NCI-H82 (cell line): ENCODE data around the gene UBE2B.
"Not testable (repeated sequence)": the region's sequence is repeated elsewhere in the genome, so short reads cannot be mapped to it uniquely, and the experiment has no call there.

Experiments used
- DNase-seq: peaks from one replicate; lab custom pipeline; 2025; lab: John Stamatoyannopoulos, UW

Gene UBE2B

GRCh38 chr5:134398609-134399155 lies 27.3 kb downstream of the UBE2B start:
- no peak for DNase-seq

GRCh38 chr5:134403951-134404350 lies 32.6 kb downstream of the UBE2B start:
- no peak for DNase-seq

- DNase-seq: no peak
Measured at GRCh38 chr5:134406390-134406789, 35.0 kb downstream of the UBE2B start.

GRCh38 chr5:134409321-134409720 lies 38.0 kb downstream of the UBE2B start:
- no peak for DNase-seq

- DNase-seq: peak; percentile 11
Measured at GRCh38 chr5:134410822-134411221, 39.5 kb downstream of the UBE2B start.

GRCh38 chr5:134411228-134411545 lies 39.8 kb downstream of the UBE2B start:
- no peak for DNase-seq

GRCh38 chr5:134411546-134412266 lies 40.3 kb downstream of the UBE2B start, which contains the start of gene CDKN2AIPNL:
TSS of gene CDKN2AIPNL (minus strand) at chr5:134411881. CDS start at chr5:134411854, 27 bp downstream.
- DNase-seq: peak; percentile 89

- DNase-seq: no peak
Measured at GRCh38 chr5:134413046-134413445, 41.7 kb downstream of the UBE2B start.

- DNase-seq: no peak
Measured at GRCh38 chr5:134417707-134418106, 46.3 kb downstream of the UBE2B start.

GRCh38 chr5:134418958-134419357 lies 47.6 kb downstream of the UBE2B start:
- no peak for DNase-seq

GRCh38 chr5:134420343-134420742 lies 49.0 kb downstream of the UBE2B start:
- no peak for DNase-seq

GRCh38 chr5:134421038-134421437 lies 49.7 kb downstream of the UBE2B start:
- DNase-seq: not testable (repeated sequence)

- DNase-seq: no peak
Measured at GRCh38 chr5:134422791-134423365, 51.5 kb downstream of the UBE2B start.

GRCh38 chr5:134423376-134423775 lies 52.0 kb downstream of the UBE2B start:
- no peak for DNase-seq

GRCh38 chr5:134426361-134426760 lies 55.0 kb downstream of the UBE2B start:
- peak; percentile 56 for DNase-seq

GRCh38 chr5:134427540-134428041 lies 56.2 kb downstream of the UBE2B start:
- DNase-seq: no peak

GRCh38 chr5:134430001-134430569 lies 58.7 kb downstream of the UBE2B start:
- peak; percentile 97 for DNase-seq

GRCh38 chr5:134432174-134432573 lies 60.8 kb downstream of the UBE2B start:
- DNase-seq: no peak

GRCh38 chr5:134432677-134433359 lies 61.4 kb downstream of the UBE2B start:
- no peak for DNase-seq

GRCh38 chr5:134435560-134435959 lies 64.2 kb downstream of the UBE2B start:
- no peak for DNase-seq

- peak; percentile 68 for DNase-seq
Measured at GRCh38 chr5:134436523-134437339, 65.4 kb downstream of the UBE2B start.
